ENCODE results near the gene SP1. TPM values are rescaled to one million over a fixed set of nuclear protein-coding genes. Genes with fewer than 3 reads are reported as not detected.
A peak's percentile ranks its signal among the peaks of the same experiment; 100 is the strongest.

The SP1 gene
- polyA plus RNA-seq, 1 donor from 2014 or later = 7.3 TPM

- Histone ChIP-seq H2AFZ (ENCODE audit: low read depth, low read length) (no peak overlapping the region), H3K9me3 (ENCODE audit: low read length) (no peaks in the 10 kb centered on the region), H3K9ac (ENCODE audit: low read length) (no peak overlapping the region), H3K27ac (ENCODE audit: low read length) (no peak overlapping the region), H4K20me1 (ENCODE audit: insufficient read depth) (no peaks in the 10 kb centered on the region), H3F3A (ENCODE audit: insufficient read depth, low read length, poor library complexity, severe bottlenecking) (no peaks in the 10 kb centered on the region), H3K36me3 (ENCODE audit: insufficient read depth, low read length) (no peaks in the 10 kb centered on the region), H3K9me2 (ENCODE audit: insufficient read depth, low read length) (no peaks in the 10 kb centered on the region), H3K27me3 (ENCODE audit: insufficient read depth, low read depth, low read length) (no peaks in the 10 kb centered on the region), H3K4me3 (ENCODE audit: low read length) (no peak overlapping the region), H3K4me2 (ENCODE audit: low read length) (no peak overlapping the region), H3K79me2 (replicated peaks; ENCODE audit: insufficient read depth, low read length) (no peaks in the 10 kb centered on the region)
- TF ChIP-seq TAF1 (IDR thresholded peaks at IDR 0.05; ENCODE audit: low read depth) (no peak), SMC3 (conservative IDR thresholded peaks at IDR 0.05; ENCODE audit: poor library complexity) (no peak), EZH2 (IDR thresholded peaks at IDR 0.05; ENCODE audit: borderline replicate concordance, insufficient read depth, low read length, poor library complexity, severe bottlenecking) (no peak), POLR2AphosphoS5 (IDR thresholded peaks at IDR 0.05) (no peak), REST (IDR thresholded peaks at IDR 0.05; ENCODE audit: borderline replicate concordance) (no peak), RAD21 (conservative IDR thresholded peaks at IDR 0.05) (no peak), MXI1 (conservative IDR thresholded peaks at IDR 0.05; ENCODE audit: poor library complexity, severe bottlenecking) (no peak), EP300 (conservative IDR thresholded peaks at IDR 0.05; ENCODE audit: poor library complexity, severe bottlenecking) (no peak), CTCF (IDR thresholded peaks at IDR 0.05; ENCODE audit: poor library complexity, severe bottlenecking) (no peak)
Observed at GRCh38 chr12:53347905-53348304, 32.1 kb upstream of the SP1 start.

- Histone ChIP-seq H3F3A (ENCODE audit: insufficient read depth, low read length, poor library complexity, severe bottlenecking) (no peaks in the 10 kb centered on the region), H2AFZ (ENCODE audit: low read depth, low read length) (no peak overlapping the region)
- TF ChIP-seq RAD21 (conservative IDR thresholded peaks at IDR 0.05) = peak; percentile 87
- peak; percentile 87 for TF ChIP-seq CTCF (IDR thresholded peaks at IDR 0.05; ENCODE audit: poor library complexity, severe bottlenecking)
- TF ChIP-seq TAF1 (IDR thresholded peaks at IDR 0.05; ENCODE audit: low read depth) = no peak
- peak; percentile 92 for TF ChIP-seq SMC3 (conservative IDR thresholded peaks at IDR 0.05; ENCODE audit: poor library complexity)
Observed at GRCh38 chr12:53352331-53353256, 27.4 kb upstream of the SP1 start.

More at GRCh38 chr12:53352331-53353256, 27.4 kb upstream of the SP1 start:
- Histone ChIP-seq H3K4me3 (ENCODE audit: low read length) (no peak overlapping the region), H3K9me3 (ENCODE audit: low read length) (no peaks in the 10 kb centered on the region), H3K36me3 (ENCODE audit: insufficient read depth, low read length) (no peaks in the 10 kb centered on the region), H3K27ac (ENCODE audit: low read length) (no peak overlapping the region), H3K4me2 (ENCODE audit: low read length) (no peak overlapping the region), H3K79me2 (replicated peaks; ENCODE audit: insufficient read depth, low read length) (no peaks in the 10 kb centered on the region), H3K27me3 (ENCODE audit: insufficient read depth, low read depth, low read length) (no peaks in the 10 kb centered on the region), H4K20me1 (ENCODE audit: insufficient read depth) (no peaks in the 10 kb centered on the region), H3K9me2 (ENCODE audit: insufficient read depth, low read length) (no peaks in the 10 kb centered on the region), H3K9ac (ENCODE audit: low read length) (no peak overlapping the region)

Measured in neural cell (in vitro differentiated cells).